Gastroesophageal sphincter (tissue), 3 donors: ENCODE data around the gene ACTMAP.

Source experiments
- CTCF ChIP-seq, 4 experiments: fragments of 200-600 bp in 2 of 4; fragments of 450-650 bp in 2 of 4; sonication (generic) in 1 of 4; IDR thresholded peaks; one replicate each; pipeline ENCODE4 v1.5.1; 2017 to 2019; ENCODE audit warnings: antibody characterized with exemption in 4 of 4, mild to moderate bottlenecking in 2 of 4, moderate library complexity in 2 of 4
- EP300 ChIP-seq: sonication (generic); formaldehyde crosslinking; IDR thresholded peaks from one replicate; pipeline ENCODE4 v1.6.1; 2017; ENCODE audit warnings: antibody characterized with exemption, mild to moderate bottlenecking
- POLR2A ChIP-seq, 2 donors: fragments of 450-650 bp; IDR thresholded peaks; one replicate each; pipeline ENCODE4 v1.6.1; 2017; ENCODE audit warnings: antibody characterized with exemption in 2 of 2, mild to moderate bottlenecking in 2 of 2, moderate library complexity in 1 of 2
- POLR2AphosphoS5 ChIP-seq: sonication (generic); formaldehyde crosslinking; IDR thresholded peaks from one replicate; pipeline ENCODE4 v1.6.1; 2017; ENCODE audit warnings: antibody characterized with exemption

GRCh38 chr19:40783711-40784110 lies 33.4 kb upstream of the ACTMAP start:
- TF ChIP-seq CTCF (IDR thresholded peaks at IDR 0.05) (no peak), POLR2AphosphoS5 (no peak), EP300 (no peak), POLR2A (IDR thresholded peaks at IDR 0.05) (no peak)
